Measurements from ENCODE around the gene SCRN3.

SCRN3 gene

DNA sequence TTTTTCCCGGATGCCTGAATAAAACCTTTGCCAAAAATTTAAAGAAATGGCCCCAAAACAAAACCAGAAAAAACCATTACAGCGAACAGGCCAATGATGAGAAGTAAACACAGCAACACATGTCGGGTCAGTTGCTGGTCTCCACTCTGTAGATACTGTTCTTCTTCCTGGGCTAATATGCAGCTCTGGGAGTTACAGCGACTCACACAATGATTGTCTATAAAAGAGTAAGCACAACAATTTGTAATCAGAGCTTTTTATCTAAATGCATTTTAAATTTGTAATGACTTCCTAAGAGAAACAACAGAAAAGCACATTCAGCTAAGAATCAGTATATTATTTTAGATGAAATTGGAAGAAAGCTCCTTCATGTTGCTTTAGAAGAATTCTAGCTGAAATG, 51.0 kb downstream of the SCRN3 start:
- no peak overlapping the region for H3K4me3 ChIP-seq (replicated peaks; ENCODE audit: insufficient read depth, low read length)
- no peak overlapping the region for H3K27ac ChIP-seq (replicated peaks)
- TF ChIP-seq CTCF (IDR thresholded peaks at IDR 0.05; ENCODE audit: insufficient read depth, low read length) = no peak
- no peak for TF ChIP-seq REST (IDR thresholded peaks at IDR 0.05; ENCODE audit: insufficient replicate concordance, low read depth)
- no peak for TF ChIP-seq GABPA (IDR thresholded peaks at IDR 0.05; ENCODE audit: low read depth)
- TF ChIP-seq SPI1 (IDR thresholded peaks at IDR 0.05; ENCODE audit: borderline replicate concordance, low read depth) = no peak
- no peak for TF ChIP-seq POLR2AphosphoS5 (IDR thresholded peaks at IDR 0.05; ENCODE audit: low read depth)
- H3K27me3 ChIP-seq (ENCODE audit: insufficient read depth, poor library complexity, severe bottlenecking) = no peaks in the 10 kb centered on the region
- DNase-seq (ENCODE audit: low read depth in 1 of 2, low spot score in 1 of 2) = no peak

GRCh38 chr2:174449033-174449432, 53.5 kb downstream of the SCRN3 start:
- no peak overlapping the region for H3K4me3 ChIP-seq (replicated peaks; ENCODE audit: insufficient read depth, low read length)
- H3K27me3 ChIP-seq (ENCODE audit: insufficient read depth, poor library complexity, severe bottlenecking) = no peaks in the 10 kb centered on the region
- TF ChIP-seq GABPA (IDR thresholded peaks at IDR 0.05; ENCODE audit: low read depth) (no peak), SPI1 (IDR thresholded peaks at IDR 0.05; ENCODE audit: borderline replicate concordance, low read depth) (no peak), REST (IDR thresholded peaks at IDR 0.05; ENCODE audit: insufficient replicate concordance, low read depth) (no peak), POLR2AphosphoS5 (IDR thresholded peaks at IDR 0.05; ENCODE audit: low read depth) (no peak), CTCF (IDR thresholded peaks at IDR 0.05; ENCODE audit: insufficient read depth, low read length) (no peak)
- DNase-seq (ENCODE audit: low read depth in 1 of 2, low spot score in 1 of 2) = no peak
- no peak overlapping the region for H3K27ac ChIP-seq (replicated peaks)

GRCh38 chr2:174450021-174450816, 54.7 kb downstream of the SCRN3 start:
- TF ChIP-seq SPI1 (IDR thresholded peaks at IDR 0.05; ENCODE audit: borderline replicate concordance, low read depth) (no peak), CTCF (IDR thresholded peaks at IDR 0.05; ENCODE audit: insufficient read depth, low read length) (no peak), POLR2AphosphoS5 (IDR thresholded peaks at IDR 0.05; ENCODE audit: low read depth) (no peak), REST (IDR thresholded peaks at IDR 0.05; ENCODE audit: insufficient replicate concordance, low read depth) (no peak), GABPA (IDR thresholded peaks at IDR 0.05; ENCODE audit: low read depth) (no peak)
- H3K27me3 ChIP-seq (ENCODE audit: insufficient read depth, poor library complexity, severe bottlenecking) = no peaks in the 10 kb centered on the region
- no peak for DNase-seq (ENCODE audit: low read depth in 1 of 2, low spot score in 1 of 2)
- no peak overlapping the region for H3K4me3 ChIP-seq (replicated peaks; ENCODE audit: insufficient read depth, low read length)
- no peak overlapping the region for H3K27ac ChIP-seq (replicated peaks)

Measured in HL-60 (cell line).